ENCODE results near the gene LRG1.

DNA sequence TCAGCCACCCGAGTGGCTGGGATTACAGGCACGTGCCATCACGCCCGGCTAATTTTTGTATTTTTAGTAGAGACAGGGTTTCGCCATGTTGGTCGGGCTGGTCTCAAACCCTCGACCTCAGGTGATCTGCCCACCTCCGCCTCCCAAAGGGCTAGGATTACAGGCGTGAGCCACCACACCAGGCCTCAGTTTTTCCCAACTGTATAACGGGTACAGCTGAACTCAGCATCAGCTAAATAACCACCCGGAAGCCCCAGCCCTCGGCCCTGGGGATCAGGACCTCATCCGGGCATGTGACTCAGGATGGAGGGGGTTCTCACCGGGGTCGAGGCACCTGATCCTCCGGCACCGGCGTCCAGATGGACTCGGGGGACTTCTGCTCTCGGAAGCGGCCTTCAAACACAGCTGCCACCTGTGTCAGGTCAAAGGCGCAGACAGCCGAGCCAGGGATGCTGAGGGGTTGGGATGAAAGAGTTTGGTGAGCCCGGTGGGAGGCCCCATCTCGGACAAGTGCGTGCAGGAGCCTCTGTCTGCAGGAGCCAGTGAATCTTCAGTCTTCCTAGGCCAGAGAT is 10.7 kb upstream of the LRG1 start:
- TF ChIP-seq POLR2AphosphoS5 (IDR thresholded peaks at IDR 0.05; ENCODE audit: control insufficient read depth, insufficient read depth, low read depth, low read length) = no peak
- TF ChIP-seq THRAP3 (IDR thresholded peaks at IDR 0.05; ENCODE audit: borderline replicate concordance) = no peak
- no peak for TF ChIP-seq MED1 (CRISPR knock-in tag; IDR thresholded peaks at IDR 0.05; ENCODE audit: borderline replicate concordance)
- TF ChIP-seq HNRNPUL1 (IDR thresholded peaks at IDR 0.05; ENCODE audit: low read length) = no peak
- no peak for TF ChIP-seq REST (IDR thresholded peaks at IDR 0.05; ENCODE audit: borderline replicate concordance)
- TF ChIP-seq REST (CRISPR knock-in tag; IDR thresholded peaks at IDR 0.05; ENCODE audit: low read depth) = no peak
- TF ChIP-seq POLR2A (conservative IDR thresholded peaks at IDR 0.05) = no peak
- no peak for TF ChIP-seq IFI16 (CRISPR knock-in tag; IDR thresholded peaks at IDR 0.05)
- TF ChIP-seq TEAD4 (IDR thresholded peaks at IDR 0.05; ENCODE audit: low read length) = no peak
- TF ChIP-seq TEAD4 (CRISPR knock-in tag; IDR thresholded peaks at IDR 0.05; ENCODE audit: borderline replicate concordance) = no peak
- no peak for TF ChIP-seq TAF1 (IDR thresholded peaks at IDR 0.05; ENCODE audit: control insufficient read depth, extremely low read depth, insufficient read depth, low read length, severe bottlenecking)
- TF ChIP-seq PKNOX1 (IDR thresholded peaks at IDR 0.05) = no peak
- no peak for TF ChIP-seq RBM15 (IDR thresholded peaks at IDR 0.05; ENCODE audit: insufficient read depth, low read length)
